Thyroid gland (tissue), 4 donors: ENCODE measurements around the gene VWA1.

Experiments
- POLR2A ChIP-seq, 2 donors: fragments of 450-650 bp; IDR thresholded peaks; one replicate each; pipeline ENCODE4 v1.6.1; 2017; ENCODE audit warnings: antibody characterized with exemption in 2 of 2, mild to moderate bottlenecking in 2 of 2, moderate library complexity in 1 of 2
- TF ChIP-seq, protein P1 (sequence below), 6 experiments: fragments of 200-600 bp in 3 of 6; fragments of 450-650 bp in 3 of 6; sonication (generic) in 3 of 6; IDR thresholded peaks; one replicate each; pipeline ENCODE4 v1.5.1; 2016 to 2019; ENCODE audit warnings: antibody characterized with exemption in 6 of 6, mild to moderate bottlenecking in 2 of 6, inconsistent platforms in 1 of 6, moderate library complexity in 1 of 6

DNA sequence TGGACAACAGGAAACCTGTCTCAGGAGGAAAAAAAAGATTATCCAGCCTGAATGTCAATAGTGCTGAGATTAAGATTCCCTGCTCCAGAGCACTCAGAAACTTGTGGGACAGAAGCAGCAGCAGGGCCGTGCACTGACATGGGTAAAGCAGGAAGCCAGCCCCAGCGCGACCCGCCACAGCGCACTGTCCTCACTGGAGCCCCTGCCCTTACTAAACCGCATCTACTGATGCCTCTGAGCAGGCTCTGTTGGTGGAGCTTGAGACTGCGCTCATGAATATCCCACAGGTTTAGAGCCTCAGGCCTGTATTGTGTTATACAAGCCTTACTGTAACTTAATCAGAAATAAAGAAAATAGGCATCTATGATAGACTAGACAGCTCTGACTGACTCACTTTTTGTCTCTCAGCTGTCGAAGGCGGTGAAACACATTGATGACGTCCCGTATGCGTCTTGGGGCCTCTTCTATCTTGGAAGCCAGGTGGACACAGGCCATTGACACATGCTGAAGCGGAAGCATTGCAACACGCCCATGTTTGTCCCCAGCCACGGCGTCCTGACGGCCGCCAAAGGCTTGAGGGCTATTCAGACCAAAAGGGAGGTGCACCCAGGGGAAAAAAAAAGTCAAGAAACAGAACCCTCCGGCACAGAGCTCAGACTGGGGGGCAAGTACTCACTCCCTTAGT is 37.5 kb upstream of the VWA1 start:
- TF ChIP-seq, protein P1, sequence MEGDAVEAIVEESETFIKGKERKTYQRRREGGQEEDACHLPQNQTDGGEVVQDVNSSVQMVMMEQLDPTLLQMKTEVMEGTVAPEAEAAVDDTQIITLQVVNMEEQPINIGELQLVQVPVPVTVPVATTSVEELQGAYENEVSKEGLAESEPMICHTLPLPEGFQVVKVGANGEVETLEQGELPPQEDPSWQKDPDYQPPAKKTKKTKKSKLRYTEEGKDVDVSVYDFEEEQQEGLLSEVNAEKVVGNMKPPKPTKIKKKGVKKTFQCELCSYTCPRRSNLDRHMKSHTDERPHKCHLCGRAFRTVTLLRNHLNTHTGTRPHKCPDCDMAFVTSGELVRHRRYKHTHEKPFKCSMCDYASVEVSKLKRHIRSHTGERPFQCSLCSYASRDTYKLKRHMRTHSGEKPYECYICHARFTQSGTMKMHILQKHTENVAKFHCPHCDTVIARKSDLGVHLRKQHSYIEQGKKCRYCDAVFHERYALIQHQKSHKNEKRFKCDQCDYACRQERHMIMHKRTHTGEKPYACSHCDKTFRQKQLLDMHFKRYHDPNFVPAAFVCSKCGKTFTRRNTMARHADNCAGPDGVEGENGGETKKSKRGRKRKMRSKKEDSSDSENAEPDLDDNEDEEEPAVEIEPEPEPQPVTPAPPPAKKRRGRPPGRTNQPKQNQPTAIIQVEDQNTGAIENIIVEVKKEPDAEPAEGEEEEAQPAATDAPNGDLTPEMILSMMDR (IDR thresholded peaks at IDR 0.05), result no peak
- TF ChIP-seq POLR2A (IDR thresholded peaks at IDR 0.05), result no peak
